Stimulated activated naive CD8-positive, alpha-beta T cell treated with anti-CD3 and anti-CD28 coated beads, Interleukin-15, Interleukin-2, amounts not matched to agents 100 ng/mL and 50 ng/mL, for 24 hours (primary cell): Measurements from ENCODE around the gene ZNF280A.
"Not testable (repeated sequence)": the region's sequence is repeated elsewhere in the genome, so short reads cannot be mapped to it uniquely, and the experiment has no call there.

ENCODE experiments used
- H3K27ac Mint-ChIP-seq: one replicate; pipeline ENCODE4 v1.8.0; 2021; ENCODE audit warnings: mild to moderate bottlenecking, mixed read lengths
- H3K27me3 Mint-ChIP-seq: one replicate; pipeline ENCODE4 v1.8.0; 2021; ENCODE audit warnings: mixed read lengths
- H3K36me3 Mint-ChIP-seq: one replicate; pipeline ENCODE4 v1.8.0; 2021; ENCODE audit warnings: low read depth, mixed read lengths
- H3K4me1 Mint-ChIP-seq: one replicate; pipeline ENCODE4 v1.8.0; 2021; ENCODE audit warnings: low read depth, mixed read lengths
- H3K4me3 Mint-ChIP-seq: one replicate; pipeline ENCODE4 v1.8.0; 2021; ENCODE audit warnings: mild to moderate bottlenecking, mixed read lengths
- H3K9me3 Mint-ChIP-seq: one replicate; pipeline ENCODE4 v1.8.0; 2021; ENCODE audit warnings: mixed read lengths

Gene ZNF280A

GRCh38 chr22:22509912-22510311 lies 10.2 kb downstream of the ZNF280A start:
- not testable (repeated sequence) for H3K27ac Mint-ChIP-seq, H3K4me3 Mint-ChIP-seq
- Mint-ChIP-seq H3K9me3 (peaks cover 13% of the 10 kb centered on the region), H3K4me1 (peaks cover 18% of the 10 kb centered on the region), H3K36me3 (peaks cover 22% of the 10 kb centered on the region), H3K27me3 (peaks cover 22% of the 10 kb centered on the region)

GRCh38 chr22:22508274-22509176 lies 11.5 kb downstream of the ZNF280A start, which contains the start of gene ZNF280B:
TSS of gene ZNF280B (minus strand) at chr22:22508742. CDS start at chr22:22489398, 19,344 bp downstream.
- peak within 1 kb of the TSS; percentile 42 for H3K27ac Mint-ChIP-seq
- H3K9me3 Mint-ChIP-seq, result peaks cover 13% of the 10 kb centered on the region
- H3K36me3 Mint-ChIP-seq, result peaks cover 34% of the 10 kb centered on the region

GRCh38 chr22:22507743-22508273 lies 12.3 kb downstream of the ZNF280A start:
- Mint-ChIP-seq H3K9me3 (peaks cover 13% of the 10 kb centered on the region), H3K27me3 (peaks cover 15% of the 10 kb centered on the region), H3K36me3 (peaks cover 41% of the 10 kb centered on the region), H3K4me3 (peak overlapping the region; percentile 86), H3K4me1 (peaks cover 18% of the 10 kb centered on the region), H3K27ac (peak overlapping the region; percentile 42)

More at GRCh38 chr22:22508274-22509176, 11.5 kb downstream of the ZNF280A start, which contains the start of gene ZNF280B:
- Mint-ChIP-seq H3K27me3 (peaks cover 18% of the 10 kb centered on the region), H3K4me3 (peak within 1 kb of the TSS; percentile 86), H3K4me1 (peaks cover 18% of the 10 kb centered on the region)

- no peak overlapping the region for H3K27ac Mint-ChIP-seq
- peaks cover 18% of the 10 kb centered on the region for H3K4me1 Mint-ChIP-seq
- H3K36me3 Mint-ChIP-seq, result peaks cover 52% of the 10 kb centered on the region
- H3K4me3 Mint-ChIP-seq, result no peak overlapping the region
- H3K9me3 Mint-ChIP-seq, result peaks cover 13% of the 10 kb centered on the region
- peaks cover 5% of the 10 kb centered on the region for H3K27me3 Mint-ChIP-seq
Observed at GRCh38 chr22:22506736-22507135, 13.3 kb downstream of the ZNF280A start.

- Mint-ChIP-seq H3K4me1 (no peaks in the 10 kb centered on the region), H3K4me3 (no peak overlapping the region), H3K27ac (no peak overlapping the region), H3K27me3 (no peaks in the 10 kb centered on the region), H3K36me3 (peaks cover 41% of the 10 kb centered on the region), H3K9me3 (no peaks in the 10 kb centered on the region)
Observed at GRCh38 chr22:22498267-22498666, 21.8 kb downstream of the ZNF280A start.

- H3K27ac Mint-ChIP-seq, H3K4me1 Mint-ChIP-seq, H3K4me3 Mint-ChIP-seq, H3K9me3 Mint-ChIP-seq, H3K27me3 Mint-ChIP-seq: not testable (repeated sequence)
- H3K36me3 Mint-ChIP-seq, result peaks cover 44% of the 10 kb centered on the region
Observed at GRCh38 chr22:22491589-22491988, 28.5 kb downstream of the ZNF280A start.

- no peak overlapping the region for H3K27ac Mint-ChIP-seq
- peaks cover 40% of the 10 kb centered on the region for H3K36me3 Mint-ChIP-seq
- no peaks in the 10 kb centered on the region for H3K4me1 Mint-ChIP-seq
- no peak overlapping the region for H3K4me3 Mint-ChIP-seq
- H3K27me3 Mint-ChIP-seq, result no peaks in the 10 kb centered on the region
- H3K9me3 Mint-ChIP-seq, result no peaks in the 10 kb centered on the region
Observed at GRCh38 chr22:22488736-22489135, 31.3 kb downstream of the ZNF280A start.

- Mint-ChIP-seq H3K9me3 (no peaks in the 10 kb centered on the region), H3K27ac (no peak overlapping the region), H3K36me3 (peaks cover 34% of the 10 kb centered on the region), H3K4me1 (no peaks in the 10 kb centered on the region), H3K4me3 (no peak overlapping the region), H3K27me3 (no peaks in the 10 kb centered on the region)
Observed at GRCh38 chr22:22487869-22488597, 32.0 kb downstream of the ZNF280A start.

GRCh38 chr22:22487059-22487458 lies 33.0 kb downstream of the ZNF280A start:
- no peaks in the 10 kb centered on the region for H3K27me3 Mint-ChIP-seq

GRCh38 chr22:22486132-22486899 lies 33.8 kb downstream of the ZNF280A start:
- no peaks in the 10 kb centered on the region for H3K4me1 Mint-ChIP-seq
- peaks cover 34% of the 10 kb centered on the region for H3K36me3 Mint-ChIP-seq
- no peak overlapping the region for H3K4me3 Mint-ChIP-seq
- H3K27me3 Mint-ChIP-seq, result no peaks in the 10 kb centered on the region
- no peaks in the 10 kb centered on the region for H3K9me3 Mint-ChIP-seq
- no peak overlapping the region for H3K27ac Mint-ChIP-seq

More at GRCh38 chr22:22487059-22487458, 33.0 kb downstream of the ZNF280A start:
- no peaks in the 10 kb centered on the region for H3K9me3 Mint-ChIP-seq
- peaks cover 34% of the 10 kb centered on the region for H3K36me3 Mint-ChIP-seq
- H3K27ac Mint-ChIP-seq, result no peak overlapping the region
- no peaks in the 10 kb centered on the region for H3K4me1 Mint-ChIP-seq
- no peak overlapping the region for H3K4me3 Mint-ChIP-seq

GRCh38 chr22:22485524-22485923 lies 34.5 kb downstream of the ZNF280A start:
- H3K9me3 Mint-ChIP-seq, result no peaks in the 10 kb centered on the region
- peaks cover 29% of the 10 kb centered on the region for H3K36me3 Mint-ChIP-seq
- no peak overlapping the region for H3K4me3 Mint-ChIP-seq
- no peak overlapping the region for H3K27ac Mint-ChIP-seq
- no peaks in the 10 kb centered on the region for H3K4me1 Mint-ChIP-seq
- H3K27me3 Mint-ChIP-seq, result no peaks in the 10 kb centered on the region

- peaks cover 24% of the 10 kb centered on the region for H3K36me3 Mint-ChIP-seq
Observed at GRCh38 chr22:22484023-22484422, 36.0 kb downstream of the ZNF280A start.

GRCh38 chr22:22480940-22481339 lies 39.1 kb downstream of the ZNF280A start:
- H3K9me3 Mint-ChIP-seq, result no peaks in the 10 kb centered on the region
- no peaks in the 10 kb centered on the region for H3K27me3 Mint-ChIP-seq
- no peak overlapping the region for H3K4me3 Mint-ChIP-seq
- peaks cover 6% of the 10 kb centered on the region for H3K36me3 Mint-ChIP-seq
- no peak overlapping the region for H3K27ac Mint-ChIP-seq
- no peaks in the 10 kb centered on the region for H3K4me1 Mint-ChIP-seq

More at GRCh38 chr22:22484023-22484422, 36.0 kb downstream of the ZNF280A start:
- no peaks in the 10 kb centered on the region for H3K9me3 Mint-ChIP-seq
- no peaks in the 10 kb centered on the region for H3K4me1 Mint-ChIP-seq
- H3K27me3 Mint-ChIP-seq, result no peaks in the 10 kb centered on the region
- no peak overlapping the region for H3K4me3 Mint-ChIP-seq
- H3K27ac Mint-ChIP-seq, result no peak overlapping the region

- Mint-ChIP-seq H3K27ac (no peak overlapping the region), H3K4me3 (no peak overlapping the region), H3K36me3 (peaks cover 6% of the 10 kb centered on the region), H3K27me3 (no peaks in the 10 kb centered on the region), H3K9me3 (no peaks in the 10 kb centered on the region), H3K4me1 (no peaks in the 10 kb centered on the region)
Observed at GRCh38 chr22:22479999-22480532, 40.0 kb downstream of the ZNF280A start.
